ENCODE data around the gene MACF1.

MACF1 gene

DNA sequence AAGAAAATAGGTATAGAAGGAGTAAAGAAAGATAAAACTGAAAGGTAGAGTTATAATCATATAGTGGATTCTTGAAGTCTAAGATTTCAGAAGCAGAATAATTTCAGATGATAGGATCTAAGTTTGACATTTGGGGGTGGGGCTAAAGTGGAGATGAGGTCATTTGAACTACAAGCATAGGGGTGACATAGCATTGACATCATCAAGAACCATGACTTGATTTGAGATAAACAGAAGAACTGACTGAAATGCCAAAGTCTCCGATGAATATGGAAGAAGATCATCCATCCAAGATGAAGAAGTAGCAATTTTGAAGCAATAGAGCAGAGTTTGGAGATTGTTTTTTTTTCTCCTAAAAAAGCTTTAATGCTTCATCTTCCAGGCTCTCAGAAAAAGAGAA, 122.3 kb downstream of the MACF1 start:
- TF ChIP-seq POLR2A (IDR thresholded peaks at IDR 0.05; ENCODE audit: low read depth, low read length) (no peak), POLR2AphosphoS5 (IDR thresholded peaks at IDR 0.05; ENCODE audit: low read depth, low read length) (no peak), TAF1 (IDR thresholded peaks at IDR 0.05; ENCODE audit: borderline replicate concordance, low read depth, low read length) (no peak)
- FAIRE-seq (no peak), DNase-seq (ENCODE audit: insufficient read length) (no peak)

- TF ChIP-seq POLR2AphosphoS5 (IDR thresholded peaks at IDR 0.05; ENCODE audit: low read depth, low read length) (no peak), POLR2A (IDR thresholded peaks at IDR 0.05; ENCODE audit: low read depth, low read length) (no peak), TAF1 (IDR thresholded peaks at IDR 0.05; ENCODE audit: borderline replicate concordance, low read depth, low read length) (no peak)
- DNase-seq (ENCODE audit: insufficient read length) = no peak
- no peak for FAIRE-seq
These were observed 123.6 kb downstream of the MACF1 start for GRCh38 chr1:39328095-39328494.

GRCh38 chr1:39328586-39329121, 124.2 kb downstream of the MACF1 start:
- no peak for DNase-seq (ENCODE audit: insufficient read length)
- no peak for FAIRE-seq
- no peak for TF ChIP-seq POLR2AphosphoS5 (IDR thresholded peaks at IDR 0.05; ENCODE audit: low read depth, low read length)
- no peak for TF ChIP-seq TAF1 (IDR thresholded peaks at IDR 0.05; ENCODE audit: borderline replicate concordance, low read depth, low read length)
- no peak for TF ChIP-seq POLR2A (IDR thresholded peaks at IDR 0.05; ENCODE audit: low read depth, low read length)

GRCh38 chr1:39331647-39332046, 127.2 kb downstream of the MACF1 start:
- no peak for FAIRE-seq
- TF ChIP-seq POLR2AphosphoS5 (IDR thresholded peaks at IDR 0.05; ENCODE audit: low read depth, low read length) (no peak), TAF1 (IDR thresholded peaks at IDR 0.05; ENCODE audit: borderline replicate concordance, low read depth, low read length) (no peak), POLR2A (IDR thresholded peaks at IDR 0.05; ENCODE audit: low read depth, low read length) (no peak)
- DNase-seq (ENCODE audit: insufficient read length) = no peak

- DNase-seq (ENCODE audit: insufficient read length) (no peak), FAIRE-seq (no peak)
- TF ChIP-seq POLR2A (IDR thresholded peaks at IDR 0.05; ENCODE audit: low read depth, low read length) = no peak
These were observed 127.8 kb downstream of the MACF1 start for GRCh38 chr1:39332291-39332690.

DNA sequence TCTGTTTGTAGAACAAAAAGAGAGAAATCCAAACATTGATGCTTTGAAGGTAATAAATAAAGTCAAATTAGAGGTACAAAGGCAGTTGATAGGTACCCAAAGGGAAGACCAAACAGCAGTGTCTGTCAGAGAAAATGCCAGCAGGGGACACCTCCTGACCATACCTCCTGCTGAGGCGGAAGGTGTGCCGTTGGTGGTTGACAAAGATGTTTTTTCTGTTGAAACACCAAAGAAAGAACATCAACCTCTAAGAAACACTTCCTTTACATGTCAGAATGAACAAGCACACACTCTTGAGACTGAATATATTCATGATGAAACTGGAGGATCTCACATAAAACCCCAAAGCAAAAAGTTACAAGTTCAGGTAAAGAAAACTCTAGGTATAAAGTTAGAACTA, 128.3 kb downstream of the MACF1 start:
- TF ChIP-seq TAF1 (IDR thresholded peaks at IDR 0.05; ENCODE audit: borderline replicate concordance, low read depth, low read length) (no peak), POLR2A (IDR thresholded peaks at IDR 0.05; ENCODE audit: low read depth, low read length) (no peak), POLR2AphosphoS5 (IDR thresholded peaks at IDR 0.05; ENCODE audit: low read depth, low read length) (no peak)
- no peak for FAIRE-seq
- no peak for DNase-seq (ENCODE audit: insufficient read length)

DNA sequence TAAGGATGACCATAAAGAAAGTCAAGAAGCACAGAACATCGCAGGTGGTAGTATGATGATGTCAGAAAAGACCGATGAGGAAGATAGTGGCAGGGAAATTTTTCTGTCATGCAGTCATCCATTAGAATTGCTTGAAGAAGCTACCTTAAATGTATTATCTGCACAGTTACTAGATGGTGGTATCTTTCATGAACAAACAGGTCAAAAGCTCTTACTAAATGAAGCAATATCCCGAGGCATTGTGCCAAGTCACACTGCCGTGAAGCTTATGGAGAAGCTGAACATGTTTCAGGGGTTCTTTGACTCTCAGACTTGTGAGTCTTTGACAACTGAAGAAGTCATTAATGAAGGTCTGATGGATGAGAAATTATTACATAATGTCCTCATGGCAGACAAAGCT, 128.8 kb downstream of the MACF1 start:
- no peak for DNase-seq (ENCODE audit: insufficient read length)
- no peak for FAIRE-seq
- TF ChIP-seq POLR2A (IDR thresholded peaks at IDR 0.05; ENCODE audit: low read depth, low read length) (no peak), POLR2AphosphoS5 (IDR thresholded peaks at IDR 0.05; ENCODE audit: low read depth, low read length) (no peak)

DNA sequence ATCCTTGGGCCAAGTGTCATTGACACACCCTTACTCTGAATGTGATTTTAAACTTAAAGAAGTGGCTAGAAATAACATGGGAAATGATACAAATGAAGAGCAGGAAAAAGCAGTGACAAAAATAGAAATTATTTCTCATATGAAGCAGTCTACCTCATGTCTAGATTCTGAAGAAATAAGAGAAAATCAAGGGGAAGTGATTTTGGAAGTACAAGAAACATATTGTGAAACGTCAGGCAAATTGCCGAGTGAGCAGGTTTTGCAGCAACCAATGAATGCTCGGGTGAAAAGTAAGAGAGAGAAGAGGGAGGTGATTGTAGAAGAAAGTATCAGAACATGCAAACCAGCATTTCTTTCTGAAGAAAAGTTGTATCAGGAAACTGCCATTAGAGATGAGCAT, 130.7 kb downstream of the MACF1 start:
- no peak for TF ChIP-seq POLR2A (IDR thresholded peaks at IDR 0.05; ENCODE audit: low read depth, low read length)
- no peak for TF ChIP-seq POLR2AphosphoS5 (IDR thresholded peaks at IDR 0.05; ENCODE audit: low read depth, low read length)
- no peak for TF ChIP-seq TAF1 (IDR thresholded peaks at IDR 0.05; ENCODE audit: borderline replicate concordance, low read depth, low read length)
- DNase-seq (ENCODE audit: insufficient read length) = no peak
- no peak for FAIRE-seq

DNA sequence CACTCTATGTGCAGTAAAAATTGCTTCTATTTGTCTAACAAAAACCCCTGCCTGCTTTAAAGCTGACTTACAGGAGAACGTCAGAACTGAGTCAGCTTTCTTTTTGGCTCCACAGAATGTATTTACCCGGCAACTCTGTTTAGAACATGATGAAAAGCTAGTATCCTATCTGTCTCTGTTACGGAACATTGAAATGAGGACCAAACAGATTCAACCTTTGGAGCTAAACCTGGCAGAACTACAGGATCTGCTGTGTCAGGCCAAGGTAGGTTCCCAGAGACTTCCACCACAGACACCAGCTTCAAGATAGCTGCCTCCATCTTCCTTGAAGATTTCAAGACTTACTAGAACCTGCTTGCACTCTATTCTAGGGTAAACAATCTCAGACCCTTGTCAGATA, 132.6 kb downstream of the MACF1 start:
- FAIRE-seq (no peak), DNase-seq (ENCODE audit: insufficient read length) (no peak)
- TF ChIP-seq POLR2A (IDR thresholded peaks at IDR 0.05; ENCODE audit: low read depth, low read length) = no peak
- TF ChIP-seq TAF1 (IDR thresholded peaks at IDR 0.05; ENCODE audit: borderline replicate concordance, low read depth, low read length) = no peak
- no peak for TF ChIP-seq POLR2AphosphoS5 (IDR thresholded peaks at IDR 0.05; ENCODE audit: low read depth, low read length)

DNA sequence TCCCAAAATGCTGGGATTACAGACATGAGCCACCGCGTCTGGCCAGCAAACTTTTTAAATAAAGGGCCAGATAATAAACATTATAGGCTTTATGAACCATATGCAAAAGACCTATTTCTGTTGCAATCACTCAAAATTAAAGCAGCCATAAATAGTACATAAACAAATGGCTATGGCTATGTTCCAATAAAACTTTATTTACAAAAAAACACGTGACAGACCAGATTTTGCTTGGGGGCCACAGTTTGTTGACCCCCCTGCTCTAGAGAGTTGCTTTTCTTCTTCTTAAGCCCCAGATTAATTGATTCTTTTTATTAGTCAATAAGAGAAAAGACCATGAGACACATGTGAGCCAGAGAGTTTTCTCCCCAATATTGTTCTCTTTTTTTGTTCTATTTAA, 138.3 kb downstream of the MACF1 start:
- FAIRE-seq (no peak), DNase-seq (ENCODE audit: insufficient read length) (no peak)
- TF ChIP-seq TAF1 (IDR thresholded peaks at IDR 0.05; ENCODE audit: borderline replicate concordance, low read depth, low read length) (no peak), POLR2A (IDR thresholded peaks at IDR 0.05; ENCODE audit: low read depth, low read length) (no peak), POLR2AphosphoS5 (IDR thresholded peaks at IDR 0.05; ENCODE audit: low read depth, low read length) (no peak)

DNA sequence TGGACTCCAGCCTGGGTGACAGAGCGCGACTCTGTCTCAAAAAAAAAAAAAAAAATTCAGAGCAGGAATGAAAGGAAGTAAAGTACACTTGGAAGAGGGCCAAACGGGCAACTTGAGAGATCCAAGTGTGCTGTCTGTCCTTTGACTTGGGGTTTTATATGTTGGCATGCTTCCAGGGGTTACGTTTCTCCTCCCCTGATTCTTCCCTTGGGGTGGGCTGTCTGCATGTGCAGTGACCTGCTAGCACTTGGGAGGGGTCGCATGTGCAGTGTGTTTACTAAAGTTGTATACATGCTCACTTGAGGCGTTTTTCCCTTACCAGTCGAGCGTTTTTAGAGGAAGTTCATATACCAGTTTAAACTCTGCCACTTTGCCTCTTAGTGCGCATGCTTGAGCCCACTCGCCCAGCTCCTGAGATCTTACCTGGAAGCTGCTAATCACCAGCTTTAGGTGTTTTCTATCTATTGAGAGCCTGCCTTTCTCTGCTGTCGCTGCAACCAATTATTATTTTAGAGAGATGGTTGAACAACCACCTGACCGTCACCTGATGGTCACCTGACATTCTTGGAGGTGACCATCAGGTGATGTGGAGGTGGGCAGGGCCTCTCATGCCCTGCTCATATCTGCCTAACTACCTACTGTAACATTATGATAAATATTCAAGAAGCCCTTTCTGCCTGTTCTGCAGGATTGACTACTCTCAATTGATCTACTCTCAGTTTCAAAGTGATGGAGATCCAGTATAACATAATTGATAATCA, 140.1 kb downstream of the MACF1 start:
- no peak for TF ChIP-seq POLR2A (IDR thresholded peaks at IDR 0.05; ENCODE audit: low read depth, low read length)
- no peak for TF ChIP-seq POLR2AphosphoS5 (IDR thresholded peaks at IDR 0.05; ENCODE audit: low read depth, low read length)
- TF ChIP-seq TAF1 (IDR thresholded peaks at IDR 0.05; ENCODE audit: borderline replicate concordance, low read depth, low read length) = no peak
- FAIRE-seq = no peak
- no peak for DNase-seq (ENCODE audit: insufficient read length)

- TF ChIP-seq POLR2A (IDR thresholded peaks at IDR 0.05; ENCODE audit: low read depth, low read length) = no peak
- no peak for TF ChIP-seq POLR2AphosphoS5 (IDR thresholded peaks at IDR 0.05; ENCODE audit: low read depth, low read length)
- no peak for TF ChIP-seq TAF1 (IDR thresholded peaks at IDR 0.05; ENCODE audit: borderline replicate concordance, low read depth, low read length)
These were observed 142.4 kb downstream of the MACF1 start for GRCh38 chr1:39346872-39347271.

More at GRCh38 chr1:39346872-39347271, 142.4 kb downstream of the MACF1 start:
- FAIRE-seq = no peak
- no peak for DNase-seq (ENCODE audit: insufficient read length)
